ENCODE measurements around the gene IFITM5.
"Not testable (repeated sequence)": the region's sequence is repeated elsewhere in the genome, so short reads cannot be mapped to it uniquely, and the experiment has no call there.

DNA sequence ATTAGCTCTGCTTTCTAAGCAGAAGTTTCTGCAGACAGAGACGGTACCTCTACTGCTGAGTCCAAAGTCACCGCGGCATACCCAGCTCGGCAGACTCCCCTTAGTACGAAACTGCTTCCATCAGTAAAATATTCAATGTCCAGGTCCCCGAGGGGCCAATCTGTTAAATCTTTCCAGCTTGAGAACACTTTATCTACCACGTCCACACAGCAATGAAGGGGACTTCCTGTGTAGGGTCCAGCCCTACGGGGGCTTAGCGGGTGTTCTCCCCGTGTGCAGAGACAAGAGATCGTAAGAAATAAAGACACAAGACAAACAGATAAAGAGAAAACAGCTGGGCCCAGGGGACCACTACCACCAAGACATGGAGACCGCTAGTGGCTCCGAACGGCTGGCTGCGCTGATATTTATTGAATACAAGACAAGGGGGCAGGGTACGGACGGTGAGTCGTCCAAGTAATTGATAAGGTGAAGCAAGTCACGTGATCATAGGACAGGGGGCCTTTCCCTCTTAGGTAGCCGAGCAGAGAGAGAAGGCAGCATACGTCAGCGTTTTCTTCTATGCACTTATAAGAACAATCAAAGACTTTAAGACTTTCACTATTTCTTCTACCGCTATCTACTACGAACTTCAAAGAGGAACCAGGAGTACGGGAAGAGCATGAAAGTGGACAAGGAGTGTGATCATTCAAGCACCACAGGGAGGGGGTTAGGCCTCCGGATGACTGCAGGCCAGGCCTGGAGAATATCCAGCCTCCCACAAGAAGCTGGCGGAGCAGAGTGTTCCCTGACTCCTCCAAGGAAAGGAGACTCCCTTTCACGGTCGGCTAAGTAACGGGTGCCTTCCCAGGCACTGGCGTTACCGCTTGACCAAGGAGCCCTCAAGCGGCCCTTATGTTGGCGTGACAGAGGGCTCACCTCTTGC is 25.5 kb upstream of the IFITM5 start:
- TF ChIP-seq, protein P1, sequence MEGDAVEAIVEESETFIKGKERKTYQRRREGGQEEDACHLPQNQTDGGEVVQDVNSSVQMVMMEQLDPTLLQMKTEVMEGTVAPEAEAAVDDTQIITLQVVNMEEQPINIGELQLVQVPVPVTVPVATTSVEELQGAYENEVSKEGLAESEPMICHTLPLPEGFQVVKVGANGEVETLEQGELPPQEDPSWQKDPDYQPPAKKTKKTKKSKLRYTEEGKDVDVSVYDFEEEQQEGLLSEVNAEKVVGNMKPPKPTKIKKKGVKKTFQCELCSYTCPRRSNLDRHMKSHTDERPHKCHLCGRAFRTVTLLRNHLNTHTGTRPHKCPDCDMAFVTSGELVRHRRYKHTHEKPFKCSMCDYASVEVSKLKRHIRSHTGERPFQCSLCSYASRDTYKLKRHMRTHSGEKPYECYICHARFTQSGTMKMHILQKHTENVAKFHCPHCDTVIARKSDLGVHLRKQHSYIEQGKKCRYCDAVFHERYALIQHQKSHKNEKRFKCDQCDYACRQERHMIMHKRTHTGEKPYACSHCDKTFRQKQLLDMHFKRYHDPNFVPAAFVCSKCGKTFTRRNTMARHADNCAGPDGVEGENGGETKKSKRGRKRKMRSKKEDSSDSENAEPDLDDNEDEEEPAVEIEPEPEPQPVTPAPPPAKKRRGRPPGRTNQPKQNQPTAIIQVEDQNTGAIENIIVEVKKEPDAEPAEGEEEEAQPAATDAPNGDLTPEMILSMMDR (IDR thresholded peaks at IDR 0.05): not testable (repeated sequence)
- peak in 2 of 4 donors; percentile 9 to 71 for TF ChIP-seq POLR2AphosphoS5 (IDR thresholded peaks at IDR 0.05)

Measured in sigmoid colon (tissue), 4 donors.